Ovary (tissue), 3 donors: Measurements from ENCODE around the gene NOX3.

Source experiments
- CTCF ChIP-seq, 3 donors: fragments of 450-650 bp in 2 of 3; fragments of 200-600 bp in 1 of 3; IDR thresholded peaks; one replicate each; pipeline versions ENCODE4 v1.5.1 to v1.8.0; 2016 to 2022; ENCODE audit warnings: antibody characterized with exemption in 3 of 3, mild to moderate bottlenecking in 1 of 3
- POLR2A ChIP-seq: fragments of 450-650 bp; IDR thresholded peaks from one replicate; pipeline ENCODE4 v1.6.1; 2017; ENCODE audit warnings: antibody characterized with exemption, mild to moderate bottlenecking, moderate library complexity
- donor health status: DM: no; HTN: no; CAD: no.

- TF ChIP-seq CTCF (IDR thresholded peaks at IDR 0.05) = no peak
- TF ChIP-seq POLR2A = no peak
Observed at GRCh38 chr6:155439376-155439775, 16.3 kb downstream of the NOX3 start.
